Liver (tissue), 9 donors: ENCODE data around the gene FGD4. TPM values are rescaled to one million over a fixed set of nuclear protein-coding genes. Genes with fewer than 3 reads are reported as not detected.

Source experiments
- DNase-seq: peaks from one replicate; pipeline ENCODE4 v3.0.0-alpha.2; 2017; ENCODE audit warnings: low spot score
- H3K27ac ChIP-seq, 2 donors: one replicate each; pipeline ENCODE4 v1.7.0; 2013; ENCODE audit warnings: inconsistent platforms in 2 of 2, low read length in 2 of 2, control low read depth in 1 of 2, low read depth in 1 of 2, mild to moderate bottlenecking in 1 of 2
- H3K27me3 ChIP-seq, 4 donors: one replicate each; pipeline versions ENCODE4 v1.6.1 to v1.7.0; 2013; ENCODE audit warnings: low read length in 3 of 4, inconsistent platforms in 1 of 4, mild to moderate bottlenecking in 1 of 4, moderate library complexity in 1 of 4; ENCODE audit not compliant: control insufficient read depth in 4 of 4, insufficient read depth in 4 of 4
- H3K36me3 ChIP-seq, 4 donors: one replicate each; pipeline versions ENCODE4 v1.6.1 to v1.7.0; 2013; ENCODE audit warnings: low read length in 3 of 4, mild to moderate bottlenecking in 3 of 4, low read depth in 1 of 4, moderate library complexity in 1 of 4; ENCODE audit not compliant: control insufficient read depth in 4 of 4, insufficient read depth in 3 of 4
- H3K4me1 ChIP-seq, 4 donors: one replicate each; pipeline versions ENCODE4 v1.6.1 to v1.7.0; 2013; ENCODE audit warnings: low read length in 3 of 4, mild to moderate bottlenecking in 3 of 4, moderate library complexity in 1 of 4; ENCODE audit not compliant: control insufficient read depth in 4 of 4, insufficient read depth in 4 of 4
- H3K4me3 ChIP-seq, 3 donors: one replicate each; pipeline versions ENCODE4 v1.6.1 to v1.7.0; 2013; ENCODE audit warnings: low read length in 3 of 3, control low read depth in 1 of 3, low read depth in 1 of 3, mild to moderate bottlenecking in 1 of 3
- H3K9ac ChIP-seq, 2 donors: one replicate each; pipeline ENCODE4 v1.7.0; 2013; ENCODE audit warnings: low read length in 2 of 2, mild to moderate bottlenecking in 2 of 2, moderate library complexity in 2 of 2, control low read depth in 1 of 2, low read depth in 1 of 2
- H3K9me3 ChIP-seq, 4 donors: one replicate each; pipeline versions ENCODE4 v1.6.1 to v1.7.0; 2013; ENCODE audit warnings: low read length in 3 of 4; ENCODE audit not compliant: control insufficient read depth in 4 of 4
- EGR1 ChIP-seq, 2 donors: IDR thresholded peaks; 2 replicates each; pipeline ENCODE4 v1.6.1; 2016 to 2018; ENCODE audit warnings: antibody characterized with exemption in 2 of 2, low read depth in 2 of 2
- FOXA1 ChIP-seq: IDR thresholded peaks from 2 replicates; pipeline ENCODE4 v1.6.1; 2016; ENCODE audit warnings: antibody characterized with exemption
- FOXA2 ChIP-seq: IDR thresholded peaks from 2 replicates; pipeline ENCODE4 v1.6.1; 2016; ENCODE audit warnings: antibody characterized with exemption
- GABPA ChIP-seq, 2 donors: IDR thresholded peaks in 1 of 2; conservative IDR thresholded peaks in 1 of 2; 2 replicates each; pipeline ENCODE4 v1.6.1; 2016; ENCODE audit warnings: antibody characterized with exemption in 2 of 2, mild to moderate bottlenecking in 1 of 2, moderate library complexity in 1 of 2
- HNF4A ChIP-seq, 2 donors: conservative IDR thresholded peaks; 2 replicates each; pipeline ENCODE4 v1.6.1; 2016; ENCODE audit warnings: antibody characterized with exemption in 2 of 2, mild to moderate bottlenecking in 2 of 2
- HNF4G ChIP-seq: IDR thresholded peaks from 2 replicates; pipeline ENCODE4 v1.6.1; 2016; ENCODE audit warnings: antibody characterized with exemption
- JUND ChIP-seq, 2 donors: IDR thresholded peaks; 2 replicates each; pipeline ENCODE4 v1.6.1; 2016; ENCODE audit warnings: antibody characterized with exemption in 2 of 2
- NR2F2 ChIP-seq: IDR thresholded peaks from 2 replicates; pipeline ENCODE4 v1.6.1; 2016; ENCODE audit warnings: antibody characterized with exemption
- RAD21 ChIP-seq, 2 donors: IDR thresholded peaks; 2 replicates each; pipeline ENCODE4 v1.6.1; 2016; ENCODE audit warnings: antibody characterized with exemption in 2 of 2, mild to moderate bottlenecking in 2 of 2
- RXRA ChIP-seq, 2 donors: IDR thresholded peaks; 2 replicates each; pipeline ENCODE4 v1.6.1; 2017 to 2018; ENCODE audit warnings: antibody characterized with exemption in 2 of 2, mild to moderate bottlenecking in 1 of 2
- SP1 ChIP-seq: IDR thresholded peaks from 2 replicates; pipeline ENCODE4 v1.6.1; 2018; ENCODE audit warnings: antibody characterized with exemption, mild to moderate bottlenecking
- YY1 ChIP-seq: IDR thresholded peaks from 2 replicates; pipeline ENCODE4 v1.6.1; 2016; ENCODE audit warnings: antibody characterized with exemption, mild to moderate bottlenecking
- WGBS: extraction: QIAGEN DNeasy Blood & Tissue Kit; methylation state at CpG from one replicate; pipeline ENCODE4 v1.1.7; 2013; 5-methylcytosine and 5-hydroxymethylcytosine counted together
- polyA plus RNA-seq, 2 donors: library from polyadenylated mRNA; stranded (reverse) in 1 of 2; unstranded in 1 of 2; fragments of 200-250 nt in 1 of 2; fragments of >200 nt in 1 of 2; fragmentation: Nextera tagmentation in 1 of 2; extraction: Ambion mirVana in 1 of 2; gene quantifications; one replicate each; pipeline versions ENCODE4 v1.2.1 to v1.2.3, GENCODE V29; 2013 to 2015
- total RNA-seq, 2 donors: library from RNA; depleted of rRNA; stranded (reverse); fragments of >200 nt; gene quantifications; one replicate each; pipeline ENCODE4 v1.2.3, GENCODE V29; 2014
- TF ChIP-seq, protein P1 (sequence below): IDR thresholded peaks from 2 replicates; pipeline ENCODE4 v1.6.1; 2016; ENCODE audit warnings: antibody characterized with exemption
- TF ChIP-seq, protein P2 (sequence below): IDR thresholded peaks from 2 replicates; pipeline ENCODE4 v1.6.1; 2016; ENCODE audit warnings: antibody characterized with exemption
- TF ChIP-seq, protein P3 (sequence below): IDR thresholded peaks from 2 replicates; pipeline ENCODE4 v1.6.1; 2016; ENCODE audit warnings: antibody characterized with exemption
- TF ChIP-seq, protein P4 (sequence below): fragments of 150-350 bp; IDR thresholded peaks from 2 replicates; pipeline ENCODE4 v1.5.1; 2017; ENCODE audit warnings: improper control_type of control experiment, low read depth, low read length; ENCODE audit not compliant: missing input control
- donor health status: healthy.
- donor health status: healthy.
- donor health status: healthy.
- donor health status: healthy.
- donor health status: healthy.

FGD4 gene
- total and polyA plus RNA-seq, 4 donors: 3.8 to 26.4 (median 9.0) TPM

DNA sequence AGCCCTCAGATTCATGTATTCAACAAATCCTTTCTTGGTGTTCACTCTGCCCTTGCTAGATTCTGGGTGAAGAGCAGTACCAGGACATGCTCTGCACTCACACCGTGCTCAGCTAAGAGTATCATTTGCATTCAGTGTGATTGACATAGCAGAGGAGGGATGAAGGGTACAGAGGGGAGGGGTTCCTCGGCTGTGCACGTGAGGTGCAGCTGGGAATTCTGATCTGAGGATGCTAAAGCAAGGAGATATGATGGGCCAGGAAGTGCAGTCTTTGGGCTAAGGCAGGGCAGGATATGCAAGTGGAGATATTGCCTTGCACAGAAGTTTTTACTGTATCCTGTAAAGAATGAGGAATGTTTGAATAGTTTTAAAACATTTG is 108.6 kb downstream of the FGD4 start:
- no peaks in the 10 kb centered on the region for H3K9me3 ChIP-seq
- H3K9ac ChIP-seq: no peak overlapping the region
- no peak overlapping the region for H3K27ac ChIP-seq
- no peaks in the 10 kb centered on the region for H3K27me3 ChIP-seq
- WGBS: 73% methylated on average over 3 of the region's 3 CpGs
- H3K4me3 ChIP-seq: no peak overlapping the region
- peaks cover 7 to 52% (median 21%) of the 10 kb centered on the region in 4 donors for H3K4me1 ChIP-seq
- H3K36me3 ChIP-seq: no peaks in the 10 kb centered on the region
- no peak for TF ChIP-seq JUND (IDR thresholded peaks at IDR 0.05)
- TF ChIP-seq RXRA (IDR thresholded peaks at IDR 0.05): no peak
- no peak for DNase-seq

DNA sequence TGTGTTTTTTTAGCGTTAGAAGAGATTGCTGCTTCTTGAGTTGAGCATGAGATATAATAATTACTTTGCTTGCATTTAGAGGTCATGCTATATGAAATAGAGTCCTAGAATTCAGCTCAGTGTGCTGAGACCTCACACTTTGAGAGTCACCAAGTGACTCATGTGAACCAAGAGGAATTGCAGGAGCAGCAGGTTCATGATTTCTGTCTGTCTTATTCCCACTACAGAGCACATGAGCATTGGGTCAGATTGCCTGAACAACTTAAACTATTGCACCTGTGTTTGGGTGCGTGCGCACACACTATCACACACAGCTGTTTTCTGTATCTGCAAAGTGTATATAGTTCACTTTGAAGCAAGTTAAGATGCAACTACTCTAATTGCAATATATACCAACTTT is 109.3 kb downstream of the FGD4 start:
- no peaks in the 10 kb centered on the region for H3K27me3 ChIP-seq
- WGBS: 96% methylated on average over 3 of the region's 3 CpGs
- no peak overlapping the region for H3K9ac ChIP-seq
- DNase-seq: no peak
- peaks cover 7 to 46% (median 24%) of the 10 kb centered on the region in 4 donors for H3K4me1 ChIP-seq
- H3K4me3 ChIP-seq: no peak overlapping the region
- H3K27ac ChIP-seq: no peak overlapping the region
- no peak for TF ChIP-seq NR2F2
- TF ChIP-seq FOXA2: no peak
- TF ChIP-seq HNF4A (conservative IDR thresholded peaks at IDR 0.05): no peak
- TF ChIP-seq, protein P1, sequence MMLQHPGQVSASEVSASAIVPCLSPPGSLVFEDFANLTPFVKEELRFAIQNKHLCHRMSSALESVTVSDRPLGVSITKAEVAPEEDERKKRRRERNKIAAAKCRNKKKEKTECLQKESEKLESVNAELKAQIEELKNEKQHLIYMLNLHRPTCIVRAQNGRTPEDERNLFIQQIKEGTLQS: no peak
- TF ChIP-seq RAD21 (IDR thresholded peaks at IDR 0.05): no peak
- TF ChIP-seq YY1: no peak
- no peak for TF ChIP-seq GABPA (IDR thresholded peaks at IDR 0.05 in 1 of 2, conservative IDR thresholded peaks at IDR 0.05 in 1 of 2)
- TF ChIP-seq, protein P2, sequence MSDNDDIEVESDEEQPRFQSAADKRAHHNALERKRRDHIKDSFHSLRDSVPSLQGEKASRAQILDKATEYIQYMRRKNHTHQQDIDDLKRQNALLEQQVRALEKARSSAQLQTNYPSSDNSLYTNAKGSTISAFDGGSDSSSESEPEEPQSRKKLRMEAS: no peak
- TF ChIP-seq SP1: no peak
- no peak for TF ChIP-seq EGR1 (IDR thresholded peaks at IDR 0.05; ENCODE audit: low read depth in 2 of 2)
- TF ChIP-seq JUND (IDR thresholded peaks at IDR 0.05): no peak
- TF ChIP-seq, protein P3, sequence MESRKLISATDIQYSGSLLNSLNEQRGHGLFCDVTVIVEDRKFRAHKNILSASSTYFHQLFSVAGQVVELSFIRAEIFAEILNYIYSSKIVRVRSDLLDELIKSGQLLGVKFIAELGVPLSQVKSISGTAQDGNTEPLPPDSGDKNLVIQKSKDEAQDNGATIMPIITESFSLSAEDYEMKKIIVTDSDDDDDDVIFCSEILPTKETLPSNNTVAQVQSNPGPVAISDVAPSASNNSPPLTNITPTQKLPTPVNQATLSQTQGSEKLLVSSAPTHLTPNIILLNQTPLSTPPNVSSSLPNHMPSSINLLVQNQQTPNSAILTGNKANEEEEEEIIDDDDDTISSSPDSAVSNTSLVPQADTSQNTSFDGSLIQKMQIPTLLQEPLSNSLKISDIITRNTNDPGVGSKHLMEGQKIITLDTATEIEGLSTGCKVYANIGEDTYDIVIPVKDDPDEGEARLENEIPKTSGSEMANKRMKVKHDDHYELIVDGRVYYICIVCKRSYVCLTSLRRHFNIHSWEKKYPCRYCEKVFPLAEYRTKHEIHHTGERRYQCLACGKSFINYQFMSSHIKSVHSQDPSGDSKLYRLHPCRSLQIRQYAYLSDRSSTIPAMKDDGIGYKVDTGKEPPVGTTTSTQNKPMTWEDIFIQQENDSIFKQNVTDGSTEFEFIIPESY: no peak
- TF ChIP-seq, protein P4, sequence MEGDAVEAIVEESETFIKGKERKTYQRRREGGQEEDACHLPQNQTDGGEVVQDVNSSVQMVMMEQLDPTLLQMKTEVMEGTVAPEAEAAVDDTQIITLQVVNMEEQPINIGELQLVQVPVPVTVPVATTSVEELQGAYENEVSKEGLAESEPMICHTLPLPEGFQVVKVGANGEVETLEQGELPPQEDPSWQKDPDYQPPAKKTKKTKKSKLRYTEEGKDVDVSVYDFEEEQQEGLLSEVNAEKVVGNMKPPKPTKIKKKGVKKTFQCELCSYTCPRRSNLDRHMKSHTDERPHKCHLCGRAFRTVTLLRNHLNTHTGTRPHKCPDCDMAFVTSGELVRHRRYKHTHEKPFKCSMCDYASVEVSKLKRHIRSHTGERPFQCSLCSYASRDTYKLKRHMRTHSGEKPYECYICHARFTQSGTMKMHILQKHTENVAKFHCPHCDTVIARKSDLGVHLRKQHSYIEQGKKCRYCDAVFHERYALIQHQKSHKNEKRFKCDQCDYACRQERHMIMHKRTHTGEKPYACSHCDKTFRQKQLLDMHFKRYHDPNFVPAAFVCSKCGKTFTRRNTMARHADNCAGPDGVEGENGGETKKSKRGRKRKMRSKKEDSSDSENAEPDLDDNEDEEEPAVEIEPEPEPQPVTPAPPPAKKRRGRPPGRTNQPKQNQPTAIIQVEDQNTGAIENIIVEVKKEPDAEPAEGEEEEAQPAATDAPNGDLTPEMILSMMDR: no peak
- TF ChIP-seq HNF4G: no peak
- no peak for TF ChIP-seq FOXA1
- no peaks in the 10 kb centered on the region for H3K9me3 ChIP-seq
- H3K36me3 ChIP-seq: no peaks in the 10 kb centered on the region
